A549 (cell line): Measurements from ENCODE around the gene BPIFB2. TPM values are rescaled to one million over a fixed set of nuclear protein-coding genes. Genes with fewer than 3 reads are reported as not detected.

ENCODE experiments used
- ATAC-seq, 2 experiments: fragments of 200-7000 bp in 1 of 2; fragments of >200 bp in 1 of 2; cut with Nextera tagmentation in 1 of 2; cut with Tn5 transposase in 1 of 2; 3 replicates each; pipeline versions ENCODE4 v1.8.0 to v1.9.1; 2018 to 2020; ENCODE audit warnings: mild to moderate bottlenecking in 1 of 2, moderate library complexity in 1 of 2
- CTCF ChIA-PET: fragments of 300-600 bp; sonication (Branson Sonifier 250); formaldehyde crosslinking; extraction: SDS; loops from one replicate; lab custom pipeline; 2021; ENCODE audit warnings: antibody characterized with exemption, inconsistent platforms; lab: Yijun Ruan, JAX
- POLR2A ChIA-PET: fragments of 350-600 bp; formaldehyde crosslinking; extraction: SDS; loops from one replicate; lab custom pipeline; 2021; ENCODE audit warnings: antibody characterized with exemption, inconsistent platforms; lab: Yijun Ruan, JAX
- DNase-seq, 2 experiments: peaks; one replicate each; pipeline versions ENCODE4 v3.0.0 to v3.0.0-alpha.2; 2011 to 2016; ENCODE audit warnings: low read depth in 1 of 2, low spot score in 1 of 2
- FAIRE-seq: peaks from 2 replicates; lab custom pipeline; 2011; peaks lifted over from hg19 to GRCh38; lab: Jason Lieb, UNC
- H3K27ac ChIP-seq, 2 experiments: fragments of >200 bp; sonication (Bioruptor Twin); formaldehyde crosslinking; 3 replicates each; pipeline ENCODE4 v1.5.1; 2016 to 2017
- H3K4me1 ChIP-seq: fragments of >200 bp; sonication (Bioruptor Twin); formaldehyde crosslinking; 3 replicates; pipeline ENCODE4 v1.6.1; 2016
- H3K4me2 ChIP-seq: fragments of >200 bp; sonication (Bioruptor Twin); formaldehyde crosslinking; 3 replicates; pipeline ENCODE4 v1.6.1; 2016
- H3K4me3 ChIP-seq: fragments of >200 bp; sonication (Bioruptor Twin); formaldehyde crosslinking; 3 replicates; pipeline ENCODE4 v1.5.1; 2016
- H3K9me3 ChIP-seq: fragments of >200 bp; sonication (Bioruptor Twin); formaldehyde crosslinking; 3 replicates; pipeline ENCODE4 v1.6.1; 2016
- BCL3 ChIP-seq: fragments of >200 bp; sonication (Bioruptor Twin); formaldehyde crosslinking; IDR thresholded peaks from 3 replicates; pipeline ENCODE4 v1.6.1; 2016
- CBX8 ChIP-seq: fragments of 200-600 bp; sonication (generic); IDR thresholded peaks from 2 replicates; pipeline ENCODE4 v1.6.1; 2016
- CHD2 ChIP-seq: fragments of 150-350 bp; IDR thresholded peaks from 2 replicates; pipeline ENCODE4 v1.6.1; 2014; ENCODE audit warnings: low read length; ENCODE audit not compliant: partially characterized antibody
- CHD4 ChIP-seq: fragments of 200-600 bp; sonication (generic); IDR thresholded peaks from 2 replicates; pipeline ENCODE4 v1.6.1; 2016; ENCODE audit warnings: antibody characterized with exemption, mild to moderate bottlenecking, borderline replicate concordance
- CTCF ChIP-seq: fragments of >200 bp; sonication (Bioruptor Twin); formaldehyde crosslinking; IDR thresholded peaks from 3 replicates; pipeline ENCODE4 v1.5.1; 2016
- EHF ChIP-seq: fragments of 250-450 bp; sonication (Bioruptor Pico); IDR thresholded peaks from 2 replicates; pipeline ENCODE4 v1.5.0; 2020; ENCODE audit warnings: mild to moderate bottlenecking
- EHMT2 ChIP-seq: fragments of 200-600 bp; sonication (generic); IDR thresholded peaks from 2 replicates; pipeline ENCODE4 v1.6.1; 2016; ENCODE audit warnings: antibody characterized with exemption, low read depth, mild to moderate bottlenecking, moderate library complexity
- FOSL2 ChIP-seq, 2 experiments: fragments of 450-650 bp in 1 of 2; fragments of >200 bp in 1 of 2; sonication (Bioruptor Twin) in 1 of 2; formaldehyde crosslinking; IDR thresholded peaks; 2 replicates each; pipeline versions ENCODE4 v1.5.0 to v1.6.1; 2016 to 2020; ENCODE audit warnings: mild to moderate bottlenecking in 1 of 2, moderate library complexity in 1 of 2
- FOXS1 ChIP-seq: fragments of 250-450 bp; sonication (Bioruptor Pico); IDR thresholded peaks from 2 replicates; pipeline ENCODE4 v1.5.0; 2020; ENCODE audit warnings: mild to moderate bottlenecking, moderate library complexity
- HES2 ChIP-seq: fragments of >200 bp; sonication (Bioruptor Twin); formaldehyde crosslinking; IDR thresholded peaks from 2 replicates; pipeline ENCODE4 v1.6.1; 2016
- HOXB13 ChIP-seq: fragments of 250-450 bp; sonication (Bioruptor Pico); IDR thresholded peaks from 2 replicates; pipeline ENCODE4 v1.5.0; 2020; ENCODE audit warnings: low read depth, mild to moderate bottlenecking, moderate library complexity
- HOXB5 ChIP-seq: fragments of 250-450 bp; sonication (Bioruptor Pico); IDR thresholded peaks from 2 replicates; pipeline ENCODE4 v1.5.0; 2020; ENCODE audit warnings: mild to moderate bottlenecking, moderate library complexity
- KDM1A ChIP-seq: fragments of 200-600 bp; sonication (generic); IDR thresholded peaks from 2 replicates; pipeline ENCODE4 v1.6.1; 2016; ENCODE audit warnings: low read depth, mild to moderate bottlenecking
- KDM5A ChIP-seq: fragments of 200-600 bp; sonication (generic); IDR thresholded peaks from 2 replicates; pipeline ENCODE4 v1.6.1; 2016; ENCODE audit warnings: antibody characterized with exemption, mild to moderate bottlenecking
- MAFK ChIP-seq: fragments of 450-650 bp; IDR thresholded peaks from 2 replicates; pipeline ENCODE4 v1.6.1; 2014; ENCODE audit not compliant: partially characterized antibody
- MAX ChIP-seq: IDR thresholded peaks from 2 replicates; pipeline ENCODE4 v1.6.1; 2012
- NR3C1 ChIP-seq: fragments of >200 bp; sonication (Bioruptor Twin); formaldehyde crosslinking; IDR thresholded peaks from 3 replicates; pipeline ENCODE4 v1.6.1; 2017
- RAD21 ChIP-seq, 2 experiments: fragments of >200 bp in 1 of 2; sonication (Bioruptor Twin) in 1 of 2; formaldehyde crosslinking in 1 of 2; IDR thresholded peaks in 1 of 2; conservative IDR thresholded peaks in 1 of 2; 2 replicates in 1 of 2; 3 replicates in 1 of 2; pipeline ENCODE4 v1.6.1; 2012 to 2018; ENCODE audit warnings: inconsistent platforms in 1 of 2
- RFX5 ChIP-seq: fragments of 450-650 bp; IDR thresholded peaks from 2 replicates; pipeline ENCODE4 v1.7.1; 2014; ENCODE audit warnings: antibody characterized with exemption, mild to moderate bottlenecking, moderate library complexity
- SREBF2 ChIP-seq: fragments of 450-650 bp; IDR thresholded peaks from 2 replicates; pipeline ENCODE4 v1.6.1; 2014; ENCODE audit warnings: mild to moderate bottlenecking, moderate library complexity
- TP53 ChIP-seq: fragments of 250-450 bp; sonication (Bioruptor Pico); IDR thresholded peaks from 2 replicates; pipeline ENCODE4 v1.5.0; 2021; ENCODE audit warnings: mild to moderate bottlenecking, moderate library complexity
- ZFP36 ChIP-seq: fragments of 450-650 bp; IDR thresholded peaks from 2 replicates; pipeline ENCODE4 v1.6.1; 2014; ENCODE audit warnings: borderline replicate concordance; ENCODE audit not compliant: partially characterized antibody
- WGBS: methylation state at CpG from one replicate; pipeline ENCODE4 v1.1.6; 2017; ENCODE audit errors: missing lambda C conversion rate; 5-methylcytosine and 5-hydroxymethylcytosine counted together
- polyA plus RNA-seq, 4 experiments: library from polyadenylated mRNA; depleted of rRNA in 3 of 4; stranded (reverse); fragments of >200 nt; fragmentation: RNase III in 1 of 4; extraction: RNeasy Plus Mini Kit Qiagen cat#74134 plus additional on column Dnase treatment in 1 of 4; gene quantifications; 2 replicates in 3 of 4; 3 replicates in 1 of 4; pipeline ENCODE4 v1.2.3, GENCODE V29; 2011 to 2017

BPIFB2 gene
- polyA plus RNA-seq, 2 of the 4 experiments (the other 2 are of a cell fraction): not detected

- no peak overlapping the region for H3K4me3 ChIP-seq
- ChIA-PET CTCF (interaction anchor here (0.6 to 1.3 kb wide), 5 partner anchors 8 to 20 kb away, joined by 3 to 5 read pairs (median 3); no protein-coding TSS in a partner anchor), POLR2A (no interaction called here)
- no peaks in the 10 kb centered on the region for H3K4me1 ChIP-seq
- no peak for ATAC-seq
- no peak for DNase-seq
- no peaks in the 10 kb centered on the region for H3K9me3 ChIP-seq
- H3K4me2 ChIP-seq: no peak overlapping the region
- WGBS: 73% methylated on average over 3 of the region's 11 CpGs
- no peak for FAIRE-seq
- TF ChIP-seq TP53 (CRISPR knock-in tag): no peak
- TF ChIP-seq FOXS1 (CRISPR knock-in tag): no peak
- TF ChIP-seq KDM1A: no peak
- no peak for TF ChIP-seq MAX
- no peak for TF ChIP-seq ZFP36
- no peak for TF ChIP-seq RAD21 (conservative IDR thresholded peaks at IDR 0.05 in 1 of 2, IDR thresholded peaks at IDR 0.05 in 1 of 2)
- TF ChIP-seq RFX5: no peak
- TF ChIP-seq CHD4: no peak
- no peak for TF ChIP-seq SREBF2
- TF ChIP-seq FOSL2 (IDR thresholded peaks at IDR 0.05): no peak
- TF ChIP-seq FOSL2 (CRISPR knock-in tag; IDR thresholded peaks at IDR 0.05): no peak
- no peak overlapping the region for H3K27ac ChIP-seq
Measured at GRCh38 chr20:32987044-32987825, 20.3 kb upstream of the BPIFB2 start.

- H3K27ac ChIP-seq: no peak overlapping the region
- POLR2A ChIA-PET: no interaction called here
- CTCF ChIA-PET: no interaction called here
- no peaks in the 10 kb centered on the region for H3K4me1 ChIP-seq
- DNase-seq (no peak), ATAC-seq (no peak), FAIRE-seq (no peak)
- H3K9me3 ChIP-seq: no peaks in the 10 kb centered on the region
- TF ChIP-seq CBX8 (no peak), HOXB5 (CRISPR knock-in tag) (no peak), KDM5A (no peak), BCL3 (no peak), EHMT2 (no peak), HES2 (no peak), EHF (CRISPR knock-in tag) (no peak), CTCF (no peak)
- H3K4me3 ChIP-seq: no peak overlapping the region
- H3K4me2 ChIP-seq: no peak overlapping the region
- 74% methylated on average over 16 of the region's 16 CpGs for WGBS
Measured at GRCh38 chr20:32988008-32988407, 19.5 kb upstream of the BPIFB2 start.

GRCh38 chr20:32989507-32990283 lies 17.8 kb upstream of the BPIFB2 start:
- H3K9me3 ChIP-seq: peaks cover 3% of the 10 kb centered on the region; the same call in 1 of the 3 replicates
- ChIA-PET POLR2A (no interaction called here), CTCF (interaction anchor here (2.1 kb wide), 1 partner anchor 14 kb away, joined by 5 read pairs; no protein-coding TSS in a partner anchor)
- H3K4me2 ChIP-seq: no peak overlapping the region
- 50% methylated on average over 14 of the region's 14 CpGs for WGBS
- no peaks in the 10 kb centered on the region for H3K4me1 ChIP-seq
- DNase-seq (no peak), FAIRE-seq (no peak), ATAC-seq (no peak)
- no peak overlapping the region for H3K4me3 ChIP-seq
- H3K27ac ChIP-seq: no peak overlapping the region
- TF ChIP-seq MAFK (peak; percentile 87), CHD2 (no peak), NR3C1 (no peak), HOXB13 (no peak)
